B cell (primary cell): Measurements from ENCODE around the gene CEP78. TPM values are rescaled to one million over a fixed set of nuclear protein-coding genes. Genes with fewer than 3 reads are reported as not detected.

Experiments
- ATAC-seq: fragments of 200-7000 bp; cut with Tn5 transposase; one replicate; pipeline ENCODE4 v1.10.0; 2021; ENCODE audit warnings: low read depth, mild to moderate bottlenecking, moderate number of reproducible peaks, moderate library complexity
- CTCF ChIA-PET: fragments of 350-600 bp; sonication (Branson Sonifier 250); formaldehyde crosslinking; loops from one replicate; lab custom pipeline; 2021; ENCODE audit warnings: antibody characterized with exemption, inconsistent platforms; lab: Charles Lee
- POLR2A ChIA-PET: fragments of 350-600 bp; sonication (Branson Sonifier 250); formaldehyde crosslinking; loops from one replicate; lab custom pipeline; 2021; ENCODE audit warnings: antibody characterized with exemption; lab: Charles Lee
- DNase-seq: peaks from one replicate; pipeline ENCODE4 v3.0.0; 2013
- H2AFZ ChIP-seq: 2 replicates; pipeline ENCODE4 v1.6.1; 2012; ENCODE audit warnings: mild to moderate bottlenecking, low read depth, low read length; ENCODE audit not compliant: insufficient read depth, poor library complexity, severe bottlenecking
- H3K27ac ChIP-seq, 2 donors: 1 replicate in 1 of 2; 2 replicates in 1 of 2; pipeline ENCODE4 v1.5.1; 2012 to 2013; ENCODE audit warnings: low read length in 2 of 2, mild to moderate bottlenecking in 2 of 2, moderate library complexity in 1 of 2
- H3K27me3 ChIP-seq, 4 experiments: fragments of 200-600 bp in 1 of 4; sonication (generic) in 1 of 4; replicated peaks in 1 of 4; 1 replicate in 2 of 4; 2 replicates in 2 of 4; pipeline versions ENCODE4 v1.6.1 to v1.7.0; 2013 to 2016; ENCODE audit warnings: low read length in 3 of 4, mild to moderate bottlenecking in 2 of 4, mixed read lengths in 1 of 4, moderate library complexity in 1 of 4; ENCODE audit not compliant: insufficient read depth in 4 of 4, control insufficient read depth in 3 of 4; ENCODE audit errors: control extremely low read depth in 1 of 4
- H3K36me3 ChIP-seq, 2 experiments: replicated peaks in 1 of 2; 1 replicate in 1 of 2; 2 replicates in 1 of 2; pipeline versions ENCODE4 v1.6.1 to v1.7.1; 2013; ENCODE audit warnings: low read length in 1 of 2; ENCODE audit not compliant: insufficient read depth in 2 of 2, control insufficient read depth in 1 of 2; ENCODE audit errors: control extremely low read depth in 1 of 2, extremely low read depth in 1 of 2
- H3K4me1 ChIP-seq, 2 donors: fragments of 200-600 bp in 1 of 2; sonication (generic) in 1 of 2; 1 replicate in 1 of 2; 2 replicates in 1 of 2; pipeline versions ENCODE4 v1.5.1 to v1.6.1; 2013 to 2017; ENCODE audit warnings: low read length in 2 of 2; ENCODE audit not compliant: control insufficient read depth in 2 of 2, insufficient read depth in 2 of 2
- H3K4me2 ChIP-seq: replicated peaks from 2 replicates; pipeline ENCODE3; 2012; ENCODE audit warnings: mild to moderate bottlenecking, low read depth, low read length; ENCODE audit not compliant: poor library complexity, severe bottlenecking
- H3K4me3 ChIP-seq, 5 experiments: fragments of 200-600 bp in 1 of 5; sonication (generic) in 1 of 5; 1 replicate in 3 of 5; 2 replicates in 2 of 5; pipeline versions ENCODE4 v1.5.1 to v1.7.0; 2011 to 2016; ENCODE audit warnings: low read length in 4 of 5, mild to moderate bottlenecking in 4 of 5, low read depth in 2 of 5, control low read depth in 1 of 5, moderate library complexity in 1 of 5; ENCODE audit not compliant: insufficient read depth in 1 of 5; ENCODE audit errors: control extremely low read depth in 1 of 5, extremely low read depth in 1 of 5
- H3K79me2 ChIP-seq: fragments of 200-600 bp; sonication (generic); one replicate; pipeline ENCODE4 v1.6.0; 2016; ENCODE audit warnings: low read length; ENCODE audit not compliant: control insufficient read depth, insufficient read depth
- H3K9ac ChIP-seq: fragments of 200-600 bp; sonication (generic); 2 replicates; pipeline ENCODE4 v1.6.1; 2017; ENCODE audit warnings: mild to moderate bottlenecking, low read length, moderate library complexity
- H3K9me3 ChIP-seq, 3 donors: one replicate each; pipeline versions ENCODE4 v1.6.1 to v1.7.1; 2013; ENCODE audit warnings: low read length in 2 of 3; ENCODE audit not compliant: control insufficient read depth in 2 of 3, insufficient read depth in 1 of 3; ENCODE audit errors: control extremely low read depth in 1 of 3
- H4K20me1 ChIP-seq: 2 replicates; pipeline ENCODE4 v1.6.0; 2012; ENCODE audit warnings: mild to moderate bottlenecking, low read length; ENCODE audit not compliant: insufficient read depth, control insufficient read depth, poor library complexity, severe bottlenecking
- H3K27ac Mint-ChIP-seq: one replicate; pipeline ENCODE4 v1.8.0; 2021; ENCODE audit warnings: mixed read lengths
- H3K27me3 Mint-ChIP-seq: one replicate; pipeline ENCODE4 v1.8.0; 2021; ENCODE audit warnings: mixed read lengths
- H3K4me1 Mint-ChIP-seq: one replicate; pipeline ENCODE4 v1.8.0; 2021; ENCODE audit warnings: mixed read lengths
- H3K4me3 Mint-ChIP-seq: one replicate; pipeline ENCODE4 v1.8.0; 2021; ENCODE audit warnings: mixed read lengths
- H3K9me3 Mint-ChIP-seq: one replicate; pipeline ENCODE4 v1.8.0; 2022; ENCODE audit warnings: mixed read lengths; ENCODE audit not compliant: insufficient read depth
- CTCF ChIP-seq: fragments of 200-600 bp; IDR thresholded peaks from one replicate; pipeline ENCODE4 v1.8.0; 2022; ENCODE audit warnings: antibody characterized with exemption, mild to moderate bottlenecking
- EZH2 ChIP-seq: IDR thresholded peaks from 2 replicates; pipeline ENCODE4 v1.6.1; 2012; ENCODE audit warnings: borderline replicate concordance, low read depth, mild to moderate bottlenecking, moderate library complexity, low read length; ENCODE audit not compliant: insufficient read depth, poor library complexity, severe bottlenecking
- WGBS: methylation state at CpG from one replicate; pipeline ENCODE4 v1.1.5; 2013; ENCODE audit warnings: missing lambda C conversion rate; ENCODE audit not compliant: insufficient coverage; 5-methylcytosine and 5-hydroxymethylcytosine counted together
- intact Hi-C: fragments of 100-400 bp; cut with micrococcal nuclease; formaldehyde crosslinking; loops from one replicate; pipeline ENCODE4 v1.10.0; 2022
- polyA plus RNA-seq: library from polyadenylated mRNA; depleted of rRNA; stranded (reverse); fragments of >200 nt; gene quantifications from 2 replicates; pipeline ENCODE4 v1.2.3, GENCODE V29; 2012
- total RNA-seq, 2 donors: library from RNA; stranded (reverse); fragments of 120-200 nt in 1 of 2; gene quantifications; 1 replicate in 1 of 2; 2 replicates in 1 of 2; pipeline versions ENCODE4 v1.2.3 to v1.2.4, GENCODE V29; 2013 to 2022

CEP78 gene
- total and polyA plus RNA-seq, 2 donors (not counting 1 experiment from before 2014, with no cell fraction given) = 7.2 to 28.8 TPM

GRCh38 chr9:78261403-78262001 is 25.6 kb downstream of the CEP78 start:
- Histone ChIP-seq H2AFZ (no peak overlapping the region), H3K4me3 (no peak overlapping the region), H3K4me2 (no peak overlapping the region), H3K36me3 (peaks cover 3 to 10% of the 10 kb centered on the region in 2 experiments), H3K9ac (no peak overlapping the region), H3K27me3 (no peaks in the 10 kb centered on the region), H4K20me1 (no peaks in the 10 kb centered on the region), H3K4me1 (no peaks in the 10 kb centered on the region), H3K79me2 (no peaks in the 10 kb centered on the region), H3K9me3 (no peaks in the 10 kb centered on the region), H3K27ac (no peak overlapping the region)
- ChIA-PET CTCF (interaction anchor here (1.0 to 1.7 kb wide), 2 partner anchors 11 to 67 kb away, joined by 3 to 5 read pairs; no protein-coding TSS in a partner anchor), POLR2A (interaction anchor here (0.7 kb wide), 1 partner anchor 29 kb away, joined by 3 read pairs; no protein-coding TSS in a partner anchor)
- no peaks in the 10 kb centered on the region for H3K9me3 Mint-ChIP-seq
- intact Hi-C loops = no loop called here
- ATAC-seq (no peak), DNase-seq (peak; percentile 27)
- no peak for TF ChIP-seq EZH2
- TF ChIP-seq CTCF = peak; percentile 82
- H3K4me1 Mint-ChIP-seq = no peaks in the 10 kb centered on the region
- no peaks in the 10 kb centered on the region for H3K27me3 Mint-ChIP-seq
- H3K4me3 Mint-ChIP-seq = no peak overlapping the region
- no CpG with 5 or more reads among the region's 2 CpGs for WGBS
- H3K27ac Mint-ChIP-seq = no peak overlapping the region

GRCh38 chr9:78262655-78263054 is 26.8 kb downstream of the CEP78 start:
- no peaks in the 10 kb centered on the region for H3K79me2 ChIP-seq
- H3K27me3 ChIP-seq = no peaks in the 10 kb centered on the region
- DNase-seq (no peak), ATAC-seq (no peak)
- POLR2A ChIA-PET = no interaction called here
- no peak overlapping the region for H2AFZ ChIP-seq
- Mint-ChIP-seq H3K27me3 (no peaks in the 10 kb centered on the region), H3K27ac (no peak overlapping the region), H3K4me3 (no peak overlapping the region), H3K9me3 (no peaks in the 10 kb centered on the region), H3K4me1 (no peaks in the 10 kb centered on the region)
- no peak overlapping the region for H3K9ac ChIP-seq
- TF ChIP-seq EZH2 (no peak), CTCF (no peak)
- H3K9me3 ChIP-seq = no peaks in the 10 kb centered on the region
- H3K27ac ChIP-seq = no peak overlapping the region
- peaks cover 3 to 21% of the 10 kb centered on the region in 2 experiments for H3K36me3 ChIP-seq
- H3K4me2 ChIP-seq = no peak overlapping the region
- intact Hi-C loops = no loop called here
- no peak overlapping the region for H3K4me3 ChIP-seq
- H4K20me1 ChIP-seq = no peaks in the 10 kb centered on the region
- CTCF ChIA-PET = interaction anchor here (0.9 to 1.0 kb wide), 2 partner anchors 107 to 108 kb away, joined by 3 to 4 read pairs; no protein-coding TSS in a partner anchor
- WGBS = no CpG with 5 or more reads among the region's 2 CpGs
- H3K4me1 ChIP-seq = no peaks in the 10 kb centered on the region
